Measurements from ENCODE around the gene RESP18.

GRCh38 chr2:219300022-219300421, 32.5 kb downstream of the RESP18 start:
- TF ChIP-seq POLR2AphosphoS5 (IDR thresholded peaks at IDR 0.05; ENCODE audit: low read depth, low read length) (no peak), SIN3A (IDR thresholded peaks at IDR 0.05; ENCODE audit: low read depth) (no peak), CTCF (IDR thresholded peaks at IDR 0.05 in 2 of 3, conservative IDR thresholded peaks at IDR 0.05 in 1 of 3; ENCODE audit: borderline replicate concordance in 1 of 3, insufficient read depth in 1 of 3, low read depth in 2 of 3, low read length in 2 of 3) (no peak), YY1 (IDR thresholded peaks at IDR 0.05; ENCODE audit: extremely low read depth, insufficient replicate concordance, low read depth, low read length) (no peak), REST (IDR thresholded peaks at IDR 0.05; ENCODE audit: low read depth) (no peak), EZH2 (IDR thresholded peaks at IDR 0.05) (no peak), ELF1 (IDR thresholded peaks at IDR 0.05; ENCODE audit: borderline replicate concordance, low read depth) (no peak), ZNF274 (IDR thresholded peaks at IDR 0.05; ENCODE audit: low read depth, low read length) (no peak), POLR2A (IDR thresholded peaks at IDR 0.05; ENCODE audit: borderline replicate concordance, extremely low read depth, insufficient read depth, insufficient read length) (no peak), MAX (IDR thresholded peaks at IDR 0.05) (no peak), ATF3 (IDR thresholded peaks at IDR 0.05) (no peak), EZH2phosphoT487 (IDR thresholded peaks at IDR 0.05; ENCODE audit: borderline replicate concordance) (no peak)
